ENCODE data around the gene NEDD4L.

Gene NEDD4L

GRCh38 chr18:58180172-58180571 is 136.1 kb downstream of the NEDD4L start:
- Histone ChIP-seq H3K4me3 (ENCODE audit: low read depth, low read length) (no peak overlapping the region), H3K36me3 (ENCODE audit: insufficient read depth, low read length) (no peaks in the 10 kb centered on the region)

GRCh38 chr18:58180738-58181353 is 136.8 kb downstream of the NEDD4L start:
- peaks cover 19% of the 10 kb centered on the region for H3K4me1 ChIP-seq (ENCODE audit: control insufficient read depth, insufficient read depth, low read length, unreplicated experiment)
- H2AFZ ChIP-seq (ENCODE audit: low read length, unreplicated experiment), result no peak overlapping the region
- no peaks in the 10 kb centered on the region for H3K79me2 ChIP-seq (ENCODE audit: control insufficient read depth, insufficient read depth, low read length, unreplicated experiment)
- H3K36me3 ChIP-seq (ENCODE audit: insufficient read depth, low read length), result no peaks in the 10 kb centered on the region
- H3K4me3 ChIP-seq (ENCODE audit: low read depth, low read length), result no peak overlapping the region
- no peak overlapping the region for H3K27ac ChIP-seq (ENCODE audit: low read depth, low read length)
- no peaks in the 10 kb centered on the region for H3K27me3 ChIP-seq (ENCODE audit: insufficient read depth, low read length)

More at GRCh38 chr18:58180172-58180571, 136.1 kb downstream of the NEDD4L start:
- no peak overlapping the region for H2AFZ ChIP-seq (ENCODE audit: low read length, unreplicated experiment)
- no peaks in the 10 kb centered on the region for H3K27me3 ChIP-seq (ENCODE audit: insufficient read depth, low read length)
- H3K27ac ChIP-seq (ENCODE audit: low read depth, low read length), result no peak overlapping the region
- peaks cover 18% of the 10 kb centered on the region for H3K4me1 ChIP-seq (ENCODE audit: control insufficient read depth, insufficient read depth, low read length, unreplicated experiment)
- no peaks in the 10 kb centered on the region for H3K79me2 ChIP-seq (ENCODE audit: control insufficient read depth, insufficient read depth, low read length, unreplicated experiment)

- H3K36me3 ChIP-seq (ENCODE audit: insufficient read depth, low read length), result no peaks in the 10 kb centered on the region
These were observed 138.0 kb downstream of the NEDD4L start for GRCh38 chr18:58181988-58182387.

GRCh38 chr18:58183226-58183625 is 139.2 kb downstream of the NEDD4L start:
- no peak overlapping the region for H3K4me3 ChIP-seq (ENCODE audit: low read depth, low read length)
- H3K27ac ChIP-seq (ENCODE audit: low read depth, low read length), result no peak overlapping the region
- H2AFZ ChIP-seq (ENCODE audit: low read length, unreplicated experiment), result no peak overlapping the region
- no peaks in the 10 kb centered on the region for H3K36me3 ChIP-seq (ENCODE audit: insufficient read depth, low read length)
- H3K4me1 ChIP-seq (ENCODE audit: control insufficient read depth, insufficient read depth, low read length, unreplicated experiment), result peaks cover 15% of the 10 kb centered on the region
- H3K79me2 ChIP-seq (ENCODE audit: control insufficient read depth, insufficient read depth, low read length, unreplicated experiment), result no peaks in the 10 kb centered on the region
- no peaks in the 10 kb centered on the region for H3K27me3 ChIP-seq (ENCODE audit: insufficient read depth, low read length)

More at GRCh38 chr18:58181988-58182387, 138.0 kb downstream of the NEDD4L start:
- Histone ChIP-seq H3K4me3 (ENCODE audit: low read depth, low read length) (no peak overlapping the region), H3K27me3 (ENCODE audit: insufficient read depth, low read length) (no peaks in the 10 kb centered on the region), H3K4me1 (ENCODE audit: control insufficient read depth, insufficient read depth, low read length, unreplicated experiment) (peaks cover 24% of the 10 kb centered on the region), H3K27ac (ENCODE audit: low read depth, low read length) (no peak overlapping the region), H3K79me2 (ENCODE audit: control insufficient read depth, insufficient read depth, low read length, unreplicated experiment) (no peaks in the 10 kb centered on the region), H2AFZ (ENCODE audit: low read length, unreplicated experiment) (no peak overlapping the region)

- H3K36me3 ChIP-seq (ENCODE audit: insufficient read depth, low read length), result no peaks in the 10 kb centered on the region
These were observed 142.4 kb downstream of the NEDD4L start for GRCh38 chr18:58186258-58186948.

GRCh38 chr18:58187674-58188073 is 143.6 kb downstream of the NEDD4L start:
- no peaks in the 10 kb centered on the region for H3K79me2 ChIP-seq (ENCODE audit: control insufficient read depth, insufficient read depth, low read length, unreplicated experiment)

More at GRCh38 chr18:58186258-58186948, 142.4 kb downstream of the NEDD4L start:
- H3K27ac ChIP-seq (ENCODE audit: low read depth, low read length), result peak overlapping the region; percentile 27; the same call in 1 of the 2 replicates
- H3K27me3 ChIP-seq (ENCODE audit: insufficient read depth, low read length), result no peaks in the 10 kb centered on the region
- H3K4me1 ChIP-seq (ENCODE audit: control insufficient read depth, insufficient read depth, low read length, unreplicated experiment), result peaks cover 26% of the 10 kb centered on the region
- H2AFZ ChIP-seq (ENCODE audit: low read length, unreplicated experiment), result no peak overlapping the region
- no peak overlapping the region for H3K4me3 ChIP-seq (ENCODE audit: low read depth, low read length)
- H3K79me2 ChIP-seq (ENCODE audit: control insufficient read depth, insufficient read depth, low read length, unreplicated experiment), result no peaks in the 10 kb centered on the region

GRCh38 chr18:58188996-58189395 is 145.0 kb downstream of the NEDD4L start:
- Histone ChIP-seq H3K36me3 (ENCODE audit: insufficient read depth, low read length) (no peaks in the 10 kb centered on the region), H3K27ac (ENCODE audit: low read depth, low read length) (no peak overlapping the region), H3K79me2 (ENCODE audit: control insufficient read depth, insufficient read depth, low read length, unreplicated experiment) (no peaks in the 10 kb centered on the region), H2AFZ (ENCODE audit: low read length, unreplicated experiment) (no peak overlapping the region), H3K4me1 (ENCODE audit: control insufficient read depth, insufficient read depth, low read length, unreplicated experiment) (peaks cover 29% of the 10 kb centered on the region), H3K4me3 (ENCODE audit: low read depth, low read length) (no peak overlapping the region), H3K27me3 (ENCODE audit: insufficient read depth, low read length) (no peaks in the 10 kb centered on the region)

More at GRCh38 chr18:58187674-58188073, 143.6 kb downstream of the NEDD4L start:
- peaks cover 29% of the 10 kb centered on the region for H3K4me1 ChIP-seq (ENCODE audit: control insufficient read depth, insufficient read depth, low read length, unreplicated experiment)
- no peak overlapping the region for H3K27ac ChIP-seq (ENCODE audit: low read depth, low read length)
- no peak overlapping the region for H2AFZ ChIP-seq (ENCODE audit: low read length, unreplicated experiment)
- no peaks in the 10 kb centered on the region for H3K27me3 ChIP-seq (ENCODE audit: insufficient read depth, low read length)
- H3K36me3 ChIP-seq (ENCODE audit: insufficient read depth, low read length), result no peaks in the 10 kb centered on the region
- no peak overlapping the region for H3K4me3 ChIP-seq (ENCODE audit: low read depth, low read length)

GRCh38 chr18:58190842-58191530 is 147.0 kb downstream of the NEDD4L start:
- H3K4me1 ChIP-seq (ENCODE audit: control insufficient read depth, insufficient read depth, low read length, unreplicated experiment), result peaks cover 31% of the 10 kb centered on the region
- no peaks in the 10 kb centered on the region for H3K27me3 ChIP-seq (ENCODE audit: insufficient read depth, low read length)
- H2AFZ ChIP-seq (ENCODE audit: low read length, unreplicated experiment), result no peak overlapping the region
- H3K79me2 ChIP-seq (ENCODE audit: control insufficient read depth, insufficient read depth, low read length, unreplicated experiment), result no peaks in the 10 kb centered on the region
- H3K4me3 ChIP-seq (ENCODE audit: low read depth, low read length), result no peak overlapping the region
- no peak overlapping the region for H3K27ac ChIP-seq (ENCODE audit: low read depth, low read length)
- no peaks in the 10 kb centered on the region for H3K36me3 ChIP-seq (ENCODE audit: insufficient read depth, low read length)

- no peaks in the 10 kb centered on the region for H3K79me2 ChIP-seq (ENCODE audit: control insufficient read depth, insufficient read depth, low read length, unreplicated experiment)
- H3K27me3 ChIP-seq (ENCODE audit: insufficient read depth, low read length), result no peaks in the 10 kb centered on the region
- H2AFZ ChIP-seq (ENCODE audit: low read length, unreplicated experiment), result no peak overlapping the region
- H3K4me1 ChIP-seq (ENCODE audit: control insufficient read depth, insufficient read depth, low read length, unreplicated experiment), result peaks cover 31% of the 10 kb centered on the region
- no peak overlapping the region for H3K4me3 ChIP-seq (ENCODE audit: low read depth, low read length)
- no peaks in the 10 kb centered on the region for H3K36me3 ChIP-seq (ENCODE audit: insufficient read depth, low read length)
- no peak overlapping the region for H3K27ac ChIP-seq (ENCODE audit: low read depth, low read length)
These were observed 147.6 kb downstream of the NEDD4L start for GRCh38 chr18:58191626-58192025.

- H2AFZ ChIP-seq (ENCODE audit: low read length, unreplicated experiment), result no peak overlapping the region
- H3K4me3 ChIP-seq (ENCODE audit: low read depth, low read length), result no peak overlapping the region
- peaks cover 28% of the 10 kb centered on the region for H3K4me1 ChIP-seq (ENCODE audit: control insufficient read depth, insufficient read depth, low read length, unreplicated experiment)
- no peaks in the 10 kb centered on the region for H3K79me2 ChIP-seq (ENCODE audit: control insufficient read depth, insufficient read depth, low read length, unreplicated experiment)
- no peak overlapping the region for H3K27ac ChIP-seq (ENCODE audit: low read depth, low read length)
- H3K27me3 ChIP-seq (ENCODE audit: insufficient read depth, low read length), result no peaks in the 10 kb centered on the region
- H3K36me3 ChIP-seq (ENCODE audit: insufficient read depth, low read length), result no peaks in the 10 kb centered on the region
These were observed 148.5 kb downstream of the NEDD4L start for GRCh38 chr18:58192519-58192918.
